Stimulated activated CD8-positive, alpha-beta memory T cell treated with anti-CD3 and anti-CD28 coated beads, Interleukin-7, amount 100 ng/mL, for 24 hours (primary cell): ENCODE data around the gene SNCAIP.
"Not testable (repeated sequence)": the region's sequence is repeated elsewhere in the genome, so short reads cannot be mapped to it uniquely, and the experiment has no call there.

Experiments
- DNase-seq: peaks from one replicate; pipeline ENCODE4 v3.0.0-alpha.2; 2020; ENCODE audit warnings: low read depth

SNCAIP gene

GRCh38 chr5:122358372-122358979 lies 46.4 kb downstream of the SNCAIP start:
- DNase-seq = no peak

- DNase-seq = no peak
Measured at GRCh38 chr5:122362361-122362760, 50.3 kb downstream of the SNCAIP start.

- no peak for DNase-seq
Measured at GRCh38 chr5:122363623-122364022, 51.6 kb downstream of the SNCAIP start.

GRCh38 chr5:122366501-122366900 lies 54.5 kb downstream of the SNCAIP start:
- DNase-seq = no peak

GRCh38 chr5:122367456-122367855 lies 55.4 kb downstream of the SNCAIP start:
- DNase-seq = no peak

- no peak for DNase-seq
Measured at GRCh38 chr5:122368510-122369251, 56.6 kb downstream of the SNCAIP start.

GRCh38 chr5:122369253-122369815 lies 57.3 kb downstream of the SNCAIP start:
- no peak for DNase-seq

GRCh38 chr5:122371511-122372151 lies 59.6 kb downstream of the SNCAIP start:
- DNase-seq = no peak

- no peak for DNase-seq
Measured at GRCh38 chr5:122374110-122374509, 62.1 kb downstream of the SNCAIP start.

- no peak for DNase-seq
Measured at GRCh38 chr5:122375801-122376200, 63.8 kb downstream of the SNCAIP start.

GRCh38 chr5:122376250-122376649 lies 64.2 kb downstream of the SNCAIP start:
- no peak for DNase-seq

- no peak for DNase-seq
Measured at GRCh38 chr5:122377026-122377425, 65.0 kb downstream of the SNCAIP start.

GRCh38 chr5:122382938-122383337 lies 70.9 kb downstream of the SNCAIP start:
- DNase-seq = not testable (repeated sequence)

- no peak for DNase-seq
Measured at GRCh38 chr5:122384739-122385235, 72.8 kb downstream of the SNCAIP start.

- DNase-seq = no peak
Measured at GRCh38 chr5:122385286-122385685, 73.2 kb downstream of the SNCAIP start.

- no peak for DNase-seq
Measured at GRCh38 chr5:122385808-122386207, 73.8 kb downstream of the SNCAIP start.

GRCh38 chr5:122390154-122390553 lies 78.1 kb downstream of the SNCAIP start:
- no peak for DNase-seq

- no peak for DNase-seq
Measured at GRCh38 chr5:122390694-122391093, 78.7 kb downstream of the SNCAIP start.

GRCh38 chr5:122391621-122392020 lies 79.6 kb downstream of the SNCAIP start:
- DNase-seq = no peak

GRCh38 chr5:122392224-122392623 lies 80.2 kb downstream of the SNCAIP start:
- DNase-seq = no peak

GRCh38 chr5:122392824-122393223 lies 80.8 kb downstream of the SNCAIP start:
- no peak for DNase-seq

GRCh38 chr5:122394284-122394930 lies 82.4 kb downstream of the SNCAIP start:
- DNase-seq = no peak
